D721Med (cell line): Measurements from ENCODE around the gene MCU.

ENCODE experiments used
- DNase-seq: peaks from one replicate; pipeline ENCODE4 v3.0.0; 2011; ENCODE audit warnings: low spot score; ENCODE audit not compliant: insufficient read length
- FAIRE-seq: peaks from 2 replicates; lab custom pipeline; 2011; peaks lifted over from hg19 to GRCh38; lab: Jason Lieb, UNC
- TF ChIP-seq, protein P1 (sequence below): IDR thresholded peaks from 2 replicates; pipeline ENCODE4 v1.5.1; 2012; ENCODE audit warnings: mild to moderate bottlenecking, control low read depth; ENCODE audit not compliant: insufficient read depth; ENCODE audit errors: missing control alignments

The MCU gene

DNA sequence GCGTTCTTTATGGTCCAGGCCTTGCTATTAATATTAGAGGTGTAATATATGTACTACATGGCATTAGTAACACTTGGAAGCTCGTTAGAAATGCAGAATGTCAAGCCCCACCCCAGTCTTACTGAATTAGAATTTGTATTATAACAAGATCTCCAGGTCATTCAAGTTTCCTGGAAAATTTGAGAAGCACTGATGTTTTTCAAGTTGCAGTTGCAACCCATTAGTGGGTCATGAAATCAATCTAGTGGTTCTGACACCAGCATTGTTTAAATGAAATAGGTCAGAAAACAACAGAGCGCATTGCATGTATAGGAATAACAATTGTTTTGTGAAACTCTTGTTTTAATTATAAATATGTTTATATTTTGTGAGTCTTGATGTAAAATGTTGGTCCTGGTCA lies 37.2 kb upstream of the MCU start:
- TF ChIP-seq, protein P1, sequence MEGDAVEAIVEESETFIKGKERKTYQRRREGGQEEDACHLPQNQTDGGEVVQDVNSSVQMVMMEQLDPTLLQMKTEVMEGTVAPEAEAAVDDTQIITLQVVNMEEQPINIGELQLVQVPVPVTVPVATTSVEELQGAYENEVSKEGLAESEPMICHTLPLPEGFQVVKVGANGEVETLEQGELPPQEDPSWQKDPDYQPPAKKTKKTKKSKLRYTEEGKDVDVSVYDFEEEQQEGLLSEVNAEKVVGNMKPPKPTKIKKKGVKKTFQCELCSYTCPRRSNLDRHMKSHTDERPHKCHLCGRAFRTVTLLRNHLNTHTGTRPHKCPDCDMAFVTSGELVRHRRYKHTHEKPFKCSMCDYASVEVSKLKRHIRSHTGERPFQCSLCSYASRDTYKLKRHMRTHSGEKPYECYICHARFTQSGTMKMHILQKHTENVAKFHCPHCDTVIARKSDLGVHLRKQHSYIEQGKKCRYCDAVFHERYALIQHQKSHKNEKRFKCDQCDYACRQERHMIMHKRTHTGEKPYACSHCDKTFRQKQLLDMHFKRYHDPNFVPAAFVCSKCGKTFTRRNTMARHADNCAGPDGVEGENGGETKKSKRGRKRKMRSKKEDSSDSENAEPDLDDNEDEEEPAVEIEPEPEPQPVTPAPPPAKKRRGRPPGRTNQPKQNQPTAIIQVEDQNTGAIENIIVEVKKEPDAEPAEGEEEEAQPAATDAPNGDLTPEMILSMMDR, result no peak
- DNase-seq, result no peak
- FAIRE-seq, result no peak

- no peak for FAIRE-seq
- TF ChIP-seq, protein P1, result no peak
Measured at GRCh38 chr10:72658696-72659400, 33.1 kb upstream of the MCU start.

DNA sequence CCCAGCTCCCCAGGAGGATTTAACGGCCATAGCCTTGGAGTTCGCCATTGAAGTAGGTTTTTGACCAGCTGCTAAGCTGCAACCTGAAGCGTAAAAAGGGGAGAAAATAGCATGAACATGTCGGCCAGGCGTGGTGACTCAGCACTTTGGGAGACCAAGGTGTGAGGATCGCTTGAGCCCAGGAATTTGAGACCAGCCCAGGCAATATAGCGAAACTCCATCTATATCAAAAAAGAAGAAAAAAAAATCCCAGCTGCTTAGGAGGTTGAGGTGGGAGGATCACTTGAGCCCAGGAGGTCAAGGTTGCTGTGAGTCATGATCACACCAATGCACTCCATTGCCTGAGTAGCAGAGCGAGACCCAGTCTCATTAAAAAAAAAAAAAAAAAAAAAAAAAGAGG lies 32.2 kb upstream of the MCU start:
- TF ChIP-seq, protein P1, result no peak
- FAIRE-seq, result no peak
- DNase-seq, result no peak

More at GRCh38 chr10:72658696-72659400, 33.1 kb upstream of the MCU start:
- no peak for DNase-seq

DNA sequence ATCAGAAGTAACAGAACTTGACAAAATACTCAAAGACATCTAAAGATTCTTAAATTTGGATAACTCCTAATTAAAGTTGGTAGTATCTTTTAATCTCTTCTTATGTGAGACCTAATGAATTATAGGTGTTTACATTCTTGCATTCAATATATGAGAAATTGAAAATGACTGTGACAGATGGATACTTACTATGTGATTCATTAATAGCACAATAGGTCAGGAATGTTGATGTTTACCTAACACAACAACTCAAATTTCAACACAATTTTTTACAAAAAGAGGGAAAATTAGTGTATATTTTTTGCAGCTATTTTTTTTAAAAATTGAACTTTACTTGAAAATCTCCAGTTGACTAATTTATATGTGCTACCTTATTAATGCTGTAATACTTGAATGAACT lies 31.7 kb upstream of the MCU start:
- FAIRE-seq (no peak), DNase-seq (no peak)
- TF ChIP-seq, protein P1, result no peak

- DNase-seq (no peak), FAIRE-seq (no peak)
- TF ChIP-seq, protein P1, result no peak
Measured at GRCh38 chr10:72661431-72661830, 30.5 kb upstream of the MCU start.

DNA sequence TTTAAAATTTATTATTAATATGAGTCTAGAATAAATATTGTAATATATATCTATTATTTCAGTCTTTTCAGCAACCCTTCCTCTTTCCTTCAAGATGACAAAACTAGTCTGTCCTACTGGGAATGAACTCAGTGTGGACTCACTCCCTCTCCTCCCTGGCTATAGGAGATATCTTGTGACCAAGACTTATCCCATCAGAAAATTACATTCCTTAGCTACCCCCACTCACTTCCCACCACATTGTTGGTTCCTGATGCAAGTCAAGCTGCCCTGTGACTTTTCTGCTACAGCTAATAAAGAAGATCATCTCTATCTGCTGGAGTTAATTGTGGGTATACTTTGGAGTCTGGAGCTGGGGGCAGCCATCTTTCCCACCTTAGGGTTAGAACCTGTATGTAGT lies 28.0 kb upstream of the MCU start:
- no peak for FAIRE-seq
- TF ChIP-seq, protein P1, result no peak
- DNase-seq, result no peak

GRCh38 chr10:72665925-72666324 lies 26.0 kb upstream of the MCU start:
- TF ChIP-seq, protein P1, result no peak
- no peak for DNase-seq
- FAIRE-seq, result no peak
